CD1c-positive myeloid dendritic cell (primary cell): Measurements from ENCODE around the gene PTPRN.
A peak's percentile ranks its signal among the peaks of the same experiment; 100 is the strongest.
"Not testable (repeated sequence)": the region's sequence is repeated elsewhere in the genome, so short reads cannot be mapped to it uniquely, and the experiment has no call there.

ENCODE experiments used
- DNase-seq: peaks from one replicate; pipeline ENCODE4 v3.0.0-alpha.2; 2016; ENCODE audit errors: extremely low spot score

PTPRN gene

DNA sequence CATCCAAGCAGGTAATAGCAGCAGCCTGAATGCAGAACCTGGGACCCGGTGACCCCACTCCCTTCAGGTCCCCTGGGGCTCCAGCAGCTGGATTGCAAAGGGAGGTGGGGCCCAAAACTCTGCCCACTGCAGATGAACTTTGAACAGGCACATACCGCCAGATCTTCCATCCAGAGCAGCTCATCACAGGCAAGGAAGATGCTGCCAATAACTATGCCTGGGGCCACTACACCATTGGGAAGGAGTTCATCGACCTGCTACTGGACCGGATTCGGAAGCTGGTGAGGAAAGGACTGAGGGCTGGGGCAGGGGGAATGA lies 39.2 kb downstream of the PTPRN start:
- DNase-seq = no peak

GRCh38 chr2:219269362-219270054 lies 39.7 kb downstream of the PTPRN start:
- DNase-seq = no peak

- no peak for DNase-seq
Measured at GRCh38 chr2:219268294-219268693, 40.9 kb downstream of the PTPRN start.

GRCh38 chr2:219266886-219267285 lies 42.3 kb downstream of the PTPRN start:
- no peak for DNase-seq

- no peak for DNase-seq
Measured at GRCh38 chr2:219266232-219266631, 43.0 kb downstream of the PTPRN start.

DNA sequence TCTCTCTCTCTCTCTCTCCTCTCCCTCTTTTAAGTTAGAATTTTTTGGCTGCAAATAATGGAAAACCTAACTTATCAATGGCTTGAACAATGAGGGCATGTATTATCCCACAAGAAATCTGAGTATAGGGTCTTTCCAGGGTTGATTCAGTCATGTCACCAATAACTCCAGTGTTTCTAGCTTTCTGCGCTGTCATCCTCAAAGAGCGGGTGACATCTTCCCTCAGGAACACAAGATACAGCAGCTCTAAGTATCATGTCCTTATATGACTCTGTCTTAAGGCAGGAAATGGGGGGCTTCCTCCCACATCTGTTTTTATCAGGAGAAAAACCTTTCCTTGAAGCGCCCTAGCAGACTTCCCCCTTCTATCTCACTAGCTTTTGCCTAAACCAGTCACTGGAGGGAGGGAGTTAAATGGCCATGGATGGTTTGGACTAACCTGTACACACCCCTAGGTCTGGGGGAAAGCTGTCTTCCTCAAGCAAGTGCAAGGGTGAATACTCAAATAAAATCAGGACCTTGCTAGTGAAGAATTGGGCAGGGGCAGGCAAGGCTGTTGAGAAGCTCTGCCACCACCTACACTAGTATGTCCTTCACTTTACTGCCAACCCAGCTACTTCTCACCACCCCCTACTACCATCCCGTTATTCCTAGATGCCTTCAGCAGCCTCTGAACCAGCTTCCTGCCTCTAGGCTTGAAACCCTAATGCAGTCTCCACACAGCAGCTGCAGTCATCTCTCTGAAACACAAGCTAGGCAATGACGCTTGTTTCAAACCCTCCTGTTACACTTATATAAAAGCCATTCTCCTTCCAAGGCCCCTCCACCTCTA lies 48.0 kb downstream of the PTPRN start:
- no peak for DNase-seq

- not testable (repeated sequence) for DNase-seq
Measured at GRCh38 chr2:219258942-219259341, 50.3 kb downstream of the PTPRN start.

- DNase-seq = peak; percentile 63
Measured at GRCh38 chr2:219254590-219255201, 54.5 kb downstream of the PTPRN start.

DNA sequence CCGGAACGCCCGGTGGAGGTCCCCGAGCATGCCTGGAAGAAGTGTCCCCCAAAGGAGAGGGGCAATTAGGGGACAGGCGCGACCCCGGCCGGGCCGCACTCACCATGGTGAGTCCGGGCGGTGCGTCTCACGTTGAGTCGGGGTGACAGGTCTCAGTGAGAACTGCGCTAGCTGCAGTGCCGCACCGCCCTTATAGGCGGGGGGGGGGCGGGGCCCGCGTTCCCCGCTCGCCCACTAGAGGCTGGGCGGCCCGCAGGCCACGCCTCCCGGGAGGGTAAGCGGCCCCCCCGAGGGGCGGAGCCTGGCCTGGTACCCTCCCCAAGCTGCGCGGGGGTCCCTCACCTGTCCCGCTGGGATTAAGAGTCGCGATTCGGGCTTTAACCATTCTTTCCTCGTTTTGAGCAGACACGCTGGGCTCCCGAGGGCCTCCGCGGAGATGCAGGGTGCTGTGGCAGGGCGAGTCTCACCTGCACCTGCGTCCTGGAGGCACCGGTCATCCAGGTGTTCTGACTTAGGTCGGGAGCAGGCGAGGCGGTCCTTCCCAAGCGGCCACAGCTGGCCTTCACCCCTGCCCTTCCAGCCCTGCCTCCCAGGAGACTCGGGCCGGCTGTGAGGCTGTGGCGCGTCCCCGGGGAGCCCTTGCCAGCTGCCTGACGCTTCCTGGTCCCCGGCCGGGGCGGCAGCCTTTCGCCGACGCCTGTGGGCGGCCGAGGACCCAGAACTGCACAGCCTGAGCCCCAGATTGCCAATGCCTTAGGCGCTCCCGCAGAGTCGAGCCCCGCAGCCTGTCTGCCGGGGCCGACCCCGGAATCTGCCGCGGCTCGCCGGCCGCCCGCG lies 55.2 kb downstream of the PTPRN start, which contains the start of gene TUBA4A:
TUBA4A (minus strand) TSS at position 166 of the 837 bp plus-strand sequence; CDS start at position 106, 60 bp downstream.
- peak; percentile 93 for DNase-seq

- peak; percentile 67 for DNase-seq
Measured at GRCh38 chr2:219252900-219253752, 56.1 kb downstream of the PTPRN start, which contains the start of gene TUBA4B. TSS of gene TUBA4B (plus strand) at chr2:219253243. CDS start at chr2:219253408, 165 bp downstream.

GRCh38 chr2:219252570-219252899 lies 56.7 kb downstream of the PTPRN start:
- no peak for DNase-seq

GRCh38 chr2:219252084-219252483 lies 57.1 kb downstream of the PTPRN start:
- no peak for DNase-seq

GRCh38 chr2:219251656-219252055 lies 57.5 kb downstream of the PTPRN start:
- DNase-seq = peak; percentile 36

- DNase-seq = peak; percentile 14
Measured at GRCh38 chr2:219250049-219250781, 59.0 kb downstream of the PTPRN start.

- no peak for DNase-seq
Measured at GRCh38 chr2:219249203-219249980, 59.8 kb downstream of the PTPRN start.

GRCh38 chr2:219248845-219249202 lies 60.4 kb downstream of the PTPRN start:
- DNase-seq = no peak

DNA sequence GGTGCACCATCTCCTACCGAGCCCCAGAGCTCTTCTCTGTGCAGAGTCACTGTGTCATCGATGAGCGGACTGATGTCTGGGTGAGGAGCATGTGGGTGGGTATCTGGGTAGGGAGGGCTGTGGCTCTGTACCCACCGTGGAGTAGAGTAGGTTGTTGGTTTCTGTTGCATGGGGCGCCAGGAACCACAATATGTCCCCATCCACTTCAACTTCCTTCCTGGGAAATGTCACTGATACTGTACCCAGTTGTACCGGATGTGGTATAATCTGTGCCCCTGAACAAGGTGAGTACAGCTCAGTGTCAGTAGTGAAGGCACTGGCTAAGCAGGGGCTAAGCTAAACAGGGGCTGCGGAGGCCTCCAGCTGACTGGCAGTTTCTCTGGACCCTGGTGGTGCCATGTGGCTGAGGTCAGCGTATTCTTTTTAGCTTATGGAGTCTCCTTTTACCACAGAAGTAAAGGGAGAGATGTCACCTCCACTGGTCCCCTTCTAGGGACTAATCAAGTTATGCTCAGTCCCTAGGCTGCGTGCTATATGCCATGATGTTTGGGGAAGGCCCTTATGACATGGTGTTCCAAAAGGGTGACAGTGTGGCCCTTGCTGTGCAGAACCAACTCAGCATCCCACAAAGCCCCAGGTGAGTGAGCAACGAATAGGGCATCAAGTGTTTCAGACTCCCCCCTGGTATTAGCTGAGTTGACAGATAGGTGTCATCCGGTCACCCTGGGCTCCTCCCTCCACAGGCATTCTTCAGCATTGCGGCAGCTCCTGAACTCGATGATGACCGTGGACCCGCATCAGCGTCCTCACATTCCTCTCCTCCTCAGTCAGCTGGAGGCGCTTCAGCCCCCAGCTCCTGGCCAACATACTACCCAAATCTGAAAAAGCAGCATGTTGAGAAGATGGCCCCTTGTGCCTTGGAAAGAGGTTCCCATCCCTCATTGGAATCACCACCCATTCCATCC lies 61.2 kb downstream of the PTPRN start:
- peak; percentile 66 for DNase-seq

GRCh38 chr2:219246559-219246958 lies 62.6 kb downstream of the PTPRN start:
- DNase-seq = no peak
